Neural progenitor cell (in vitro differentiated cells): ENCODE data around the gene KRTAP10-5. TPM values are rescaled to one million over a fixed set of nuclear protein-coding genes. Genes with fewer than 3 reads are reported as not detected.
A peak's percentile ranks its signal among the peaks of the same experiment; 100 is the strongest.

Experiments used
- DNase-seq: peaks from one replicate; pipeline ENCODE4 v3.0.0-alpha.2; 2016; ENCODE audit warnings: low spot score
- H2AFZ ChIP-seq: fragments of 200-600 bp; sonication (generic); replicated peaks from 2 replicates; pipeline ENCODE4 v1.6.1; 2016; ENCODE audit warnings: antibody characterized with exemption
- H3F3A ChIP-seq: fragments of 200-600 bp; sonication (generic); 2 replicates; pipeline ENCODE4 v1.6.1; 2016; ENCODE audit warnings: antibody characterized with exemption, low read depth
- H3K27ac ChIP-seq: fragments of 200-600 bp; sonication (generic); 2 replicates; pipeline ENCODE4 v1.5.1; 2016; ENCODE audit warnings: mild to moderate bottlenecking
- H3K27me3 ChIP-seq: fragments of 200-600 bp; sonication (generic); 2 replicates; pipeline ENCODE4 v1.6.1; 2016; ENCODE audit warnings: mild to moderate bottlenecking, moderate library complexity
- H3K36me3 ChIP-seq: fragments of 200-600 bp; sonication (generic); 2 replicates; pipeline ENCODE4 v1.5.1; 2016
- H3K4me1 ChIP-seq: fragments of 200-600 bp; sonication (generic); 2 replicates; pipeline ENCODE4 v1.6.1; 2016; ENCODE audit warnings: mixed run types
- H3K4me2 ChIP-seq: fragments of 200-600 bp; sonication (generic); 2 replicates; pipeline ENCODE4 v1.6.1; 2016
- H3K4me3 ChIP-seq: fragments of 200-600 bp; sonication (generic); 2 replicates; pipeline ENCODE4 v1.5.1; 2016
- H3K79me2 ChIP-seq: fragments of 200-600 bp; sonication (generic); 2 replicates; pipeline ENCODE4 v1.6.1; 2016; ENCODE audit warnings: low read depth
- H3K9ac ChIP-seq: fragments of 200-600 bp; sonication (generic); 2 replicates; pipeline ENCODE4 v1.6.1; 2016
- H3K9me3 ChIP-seq: fragments of 200-600 bp; sonication (generic); 2 replicates; pipeline ENCODE4 v1.5.1; 2016; ENCODE audit warnings: low read depth
- H4K20me1 ChIP-seq: fragments of 200-600 bp; sonication (generic); 2 replicates; pipeline ENCODE4 v1.6.1; 2016; ENCODE audit warnings: low read depth
- H3K27ac Mint-ChIP-seq: 3 replicates; pipeline ENCODE4 v1.8.0; 2021; ENCODE audit warnings: mixed read lengths
- H3K27me3 Mint-ChIP-seq: 2 replicates; pipeline ENCODE4 v1.8.0; 2022; ENCODE audit warnings: low read depth, mild to moderate bottlenecking, inconsistent platforms, moderate library complexity, mixed read lengths; ENCODE audit not compliant: insufficient read depth
- H3K36me3 Mint-ChIP-seq: 3 replicates; pipeline ENCODE4 v1.8.0; 2021; ENCODE audit warnings: mixed read lengths
- H3K4me1 Mint-ChIP-seq: 3 replicates; pipeline ENCODE4 v1.8.0; 2021; ENCODE audit warnings: mixed read lengths
- H3K4me3 Mint-ChIP-seq: 3 replicates; pipeline ENCODE4 v1.8.0; 2021; ENCODE audit warnings: mild to moderate bottlenecking, moderate library complexity, mixed read lengths
- H3K9me3 Mint-ChIP-seq: 3 replicates; pipeline ENCODE4 v1.8.0; 2020; ENCODE audit warnings: mixed read lengths
- EZH2 ChIP-seq: fragments of 200-600 bp; sonication (generic); IDR thresholded peaks from 2 replicates; pipeline ENCODE4 v1.6.1; 2017; ENCODE audit warnings: antibody characterized with exemption, mild to moderate bottlenecking, moderate library complexity
- EZH2phosphoT487 ChIP-seq: fragments of 200-600 bp; sonication (generic); IDR thresholded peaks from 2 replicates; pipeline ENCODE4 v1.6.1; 2017; ENCODE audit warnings: antibody characterized with exemption
- total RNA-seq: library from RNA; depleted of rRNA; stranded (reverse); fragments of >200 nt; gene quantifications from 2 replicates; pipeline ENCODE4 v1.2.3, GENCODE V29; 2015; ENCODE audit warnings: low replicate concordance
- TF ChIP-seq, protein P1 (sequence below): fragments of 200-600 bp; sonication (generic); IDR thresholded peaks from 2 replicates; pipeline ENCODE4 v1.5.1; 2017; ENCODE audit warnings: antibody characterized with exemption, mild to moderate bottlenecking

KRTAP10-5 gene
- total RNA-seq, 1 donor from 2014 or later, result not detected

DNA sequence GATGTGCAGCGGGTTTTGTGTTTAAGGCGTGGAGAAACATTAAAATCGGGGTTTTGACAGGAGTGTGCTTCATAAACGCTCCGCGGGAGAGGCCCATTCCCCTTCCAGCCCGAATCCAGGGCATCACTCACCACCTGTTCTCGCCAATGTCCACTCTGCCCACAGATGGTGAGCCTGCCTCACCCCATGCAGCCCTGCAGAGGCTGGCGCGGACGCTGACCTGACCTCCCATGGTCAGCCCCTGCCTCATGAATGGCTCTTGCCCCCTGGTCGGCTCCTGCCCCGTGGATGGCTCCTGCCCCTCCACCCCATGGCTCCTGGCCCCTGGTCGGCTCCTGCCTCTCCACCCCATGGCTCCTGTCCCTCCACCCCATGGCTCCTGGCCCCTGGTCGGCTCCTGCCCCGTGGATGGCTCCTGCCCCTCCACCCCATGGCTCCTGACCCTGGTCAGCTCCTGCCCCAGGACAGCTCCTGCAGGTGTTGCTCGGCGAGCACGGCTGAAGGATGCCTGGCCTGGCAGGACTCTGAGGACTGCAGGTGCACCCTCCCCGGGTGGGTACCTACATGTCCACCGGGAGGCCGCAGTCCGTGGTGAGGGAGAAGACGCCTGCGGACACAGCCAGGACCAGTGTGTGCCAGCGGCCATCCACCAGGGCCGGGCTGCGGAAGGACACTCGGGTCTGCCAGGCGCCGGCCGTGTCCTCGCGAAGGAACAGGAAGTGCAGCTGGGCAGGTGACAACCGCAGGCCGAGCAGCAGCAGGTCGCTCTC, 47.1 kb downstream of the KRTAP10-5 start:
- H3K9me3 Mint-ChIP-seq, result no peaks in the 10 kb centered on the region
- peaks cover 3% of the 10 kb centered on the region for H3K4me1 Mint-ChIP-seq
- no peaks in the 10 kb centered on the region for H3K79me2 ChIP-seq
- H3K4me2 ChIP-seq, result no peak overlapping the region
- H3K36me3 ChIP-seq, result no peaks in the 10 kb centered on the region
- no peak overlapping the region for H2AFZ ChIP-seq
- H3F3A ChIP-seq, result no peaks in the 10 kb centered on the region
- no peaks in the 10 kb centered on the region for H3K4me1 ChIP-seq
- H4K20me1 ChIP-seq, result no peaks in the 10 kb centered on the region
- no peak for DNase-seq
- no peak overlapping the region for H3K4me3 Mint-ChIP-seq
- no peaks in the 10 kb centered on the region for H3K36me3 Mint-ChIP-seq
- TF ChIP-seq EZH2phosphoT487 (no peak), EZH2 (no peak)
- TF ChIP-seq, protein P1, sequence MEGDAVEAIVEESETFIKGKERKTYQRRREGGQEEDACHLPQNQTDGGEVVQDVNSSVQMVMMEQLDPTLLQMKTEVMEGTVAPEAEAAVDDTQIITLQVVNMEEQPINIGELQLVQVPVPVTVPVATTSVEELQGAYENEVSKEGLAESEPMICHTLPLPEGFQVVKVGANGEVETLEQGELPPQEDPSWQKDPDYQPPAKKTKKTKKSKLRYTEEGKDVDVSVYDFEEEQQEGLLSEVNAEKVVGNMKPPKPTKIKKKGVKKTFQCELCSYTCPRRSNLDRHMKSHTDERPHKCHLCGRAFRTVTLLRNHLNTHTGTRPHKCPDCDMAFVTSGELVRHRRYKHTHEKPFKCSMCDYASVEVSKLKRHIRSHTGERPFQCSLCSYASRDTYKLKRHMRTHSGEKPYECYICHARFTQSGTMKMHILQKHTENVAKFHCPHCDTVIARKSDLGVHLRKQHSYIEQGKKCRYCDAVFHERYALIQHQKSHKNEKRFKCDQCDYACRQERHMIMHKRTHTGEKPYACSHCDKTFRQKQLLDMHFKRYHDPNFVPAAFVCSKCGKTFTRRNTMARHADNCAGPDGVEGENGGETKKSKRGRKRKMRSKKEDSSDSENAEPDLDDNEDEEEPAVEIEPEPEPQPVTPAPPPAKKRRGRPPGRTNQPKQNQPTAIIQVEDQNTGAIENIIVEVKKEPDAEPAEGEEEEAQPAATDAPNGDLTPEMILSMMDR, result no peak
- no peak overlapping the region for H3K9ac ChIP-seq
- no peak overlapping the region for H3K4me3 ChIP-seq
- no peak overlapping the region for H3K27ac Mint-ChIP-seq
- H3K27me3 Mint-ChIP-seq, result peaks cover 18% of the 10 kb centered on the region
- H3K27me3 ChIP-seq, result no peaks in the 10 kb centered on the region
- no peaks in the 10 kb centered on the region for H3K9me3 ChIP-seq
- no peak overlapping the region for H3K27ac ChIP-seq

DNA sequence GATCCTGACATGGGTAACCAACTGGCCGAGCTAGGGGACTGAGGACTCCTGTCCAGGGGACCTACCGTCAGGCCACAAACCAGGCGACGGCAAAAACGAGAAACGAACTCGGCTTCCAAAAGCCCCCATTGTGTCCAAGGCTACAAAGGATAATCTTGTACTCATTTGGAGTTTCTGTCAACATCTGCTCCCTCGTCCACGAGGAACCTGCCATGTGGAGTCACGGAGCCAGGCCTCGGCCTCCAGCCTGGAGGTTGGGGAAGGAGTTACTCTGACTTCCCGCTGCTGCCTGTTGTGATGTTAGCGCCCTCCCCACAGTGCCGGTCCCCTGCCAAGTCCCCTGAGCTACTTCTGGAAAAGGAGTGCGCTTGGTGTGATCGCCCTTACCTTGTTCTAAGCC, 47.7 kb downstream of the KRTAP10-5 start:
- H3K9ac ChIP-seq, result no peak overlapping the region
- no peaks in the 10 kb centered on the region for H3F3A ChIP-seq
- Mint-ChIP-seq H3K36me3 (no peaks in the 10 kb centered on the region), H3K4me1 (peaks cover 3% of the 10 kb centered on the region), H3K27ac (no peak overlapping the region), H3K4me3 (no peak overlapping the region), H3K9me3 (no peaks in the 10 kb centered on the region), H3K27me3 (peaks cover 18% of the 10 kb centered on the region)
- H3K4me3 ChIP-seq, result no peak overlapping the region
- H2AFZ ChIP-seq, result no peak overlapping the region
- H3K36me3 ChIP-seq, result no peaks in the 10 kb centered on the region
- no peaks in the 10 kb centered on the region for H3K27me3 ChIP-seq
- H3K9me3 ChIP-seq, result no peaks in the 10 kb centered on the region
- no peak overlapping the region for H3K27ac ChIP-seq
- H4K20me1 ChIP-seq, result no peaks in the 10 kb centered on the region
- H3K4me2 ChIP-seq, result no peak overlapping the region
- TF ChIP-seq EZH2, result no peak
- TF ChIP-seq, protein P1, result no peak
- TF ChIP-seq EZH2phosphoT487, result no peak
- DNase-seq, result no peak
- no peaks in the 10 kb centered on the region for H3K4me1 ChIP-seq
- no peaks in the 10 kb centered on the region for H3K79me2 ChIP-seq

DNA sequence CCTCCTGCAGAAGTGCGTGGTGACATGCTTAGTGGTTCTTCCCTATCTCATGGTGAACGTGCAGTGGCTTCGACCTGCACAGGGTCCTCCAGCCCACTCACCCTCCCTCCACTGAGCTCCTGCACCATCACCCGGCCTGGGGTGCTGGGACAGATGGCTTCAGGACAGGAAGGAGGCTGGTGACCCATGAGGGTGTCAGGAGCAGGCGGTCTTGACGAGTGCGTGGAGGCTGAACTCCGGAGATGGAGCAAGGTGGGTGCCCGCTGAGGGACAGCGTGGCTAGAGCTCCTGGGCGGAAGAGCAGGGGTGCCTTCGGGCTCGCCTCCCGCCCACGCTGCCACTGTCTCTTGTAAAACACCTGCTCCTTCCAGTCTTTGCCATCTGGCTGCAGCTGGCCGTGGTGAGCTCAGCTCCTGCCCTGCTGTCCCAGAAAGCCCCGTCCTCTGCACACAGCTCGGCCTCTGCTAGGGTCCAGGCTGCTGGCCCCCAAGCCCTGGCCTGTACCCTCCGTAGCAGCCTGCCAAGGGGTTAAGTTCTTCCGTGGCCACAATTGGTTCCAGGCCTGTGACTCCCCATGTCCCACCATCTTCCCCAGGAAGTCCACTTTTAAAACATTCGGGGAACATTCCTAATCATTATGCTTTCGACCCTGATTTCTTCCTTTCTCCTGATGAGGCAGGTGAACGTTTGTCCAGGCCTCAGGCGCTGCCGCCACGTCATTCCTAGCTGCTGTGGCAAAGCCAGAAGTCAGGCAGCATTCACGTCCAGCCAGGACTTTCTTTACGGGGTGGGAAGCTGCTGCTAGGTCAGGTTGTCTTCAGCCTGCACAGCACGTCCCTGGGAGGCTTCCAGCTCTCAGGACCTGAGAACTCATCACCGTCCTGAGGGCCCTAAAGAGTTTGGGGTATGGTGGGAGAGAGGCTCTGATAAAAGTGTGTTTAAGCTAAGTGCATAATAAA, 48.5 kb downstream of the KRTAP10-5 start:
- H3K36me3 ChIP-seq, result no peaks in the 10 kb centered on the region

More for the DNA sequence above, 48.5 kb downstream of the KRTAP10-5 start:
- Mint-ChIP-seq H3K27me3 (peaks cover 18% of the 10 kb centered on the region), H3K27ac (peak overlapping the region; percentile 42), H3K4me3 (no peak overlapping the region), H3K36me3 (no peaks in the 10 kb centered on the region), H3K9me3 (no peaks in the 10 kb centered on the region), H3K4me1 (peaks cover 3% of the 10 kb centered on the region)
- Histone ChIP-seq H4K20me1 (no peaks in the 10 kb centered on the region), H3K27ac (no peak overlapping the region), H3K9ac (no peak overlapping the region), H2AFZ (no peak overlapping the region), H3K4me3 (no peak overlapping the region), H3K4me2 (no peak overlapping the region), H3K4me1 (no peaks in the 10 kb centered on the region), H3K79me2 (no peaks in the 10 kb centered on the region), H3F3A (no peaks in the 10 kb centered on the region), H3K9me3 (no peaks in the 10 kb centered on the region), H3K27me3 (no peaks in the 10 kb centered on the region)
- DNase-seq, result no peak
- TF ChIP-seq EZH2phosphoT487 (no peak), EZH2 (no peak)
- TF ChIP-seq, protein P1, result no peak
